ENCODE data around the gene UNC5C. TPM values are rescaled to one million over a fixed set of nuclear protein-coding genes. Genes with fewer than 3 reads are reported as not detected.

The UNC5C gene
- total and polyA plus RNA-seq, 2 of the 8 experiments (the other 6 are each of a cell fraction or from before 2014, with no cell fraction given): 0.30 to 1.3 TPM

DNA sequence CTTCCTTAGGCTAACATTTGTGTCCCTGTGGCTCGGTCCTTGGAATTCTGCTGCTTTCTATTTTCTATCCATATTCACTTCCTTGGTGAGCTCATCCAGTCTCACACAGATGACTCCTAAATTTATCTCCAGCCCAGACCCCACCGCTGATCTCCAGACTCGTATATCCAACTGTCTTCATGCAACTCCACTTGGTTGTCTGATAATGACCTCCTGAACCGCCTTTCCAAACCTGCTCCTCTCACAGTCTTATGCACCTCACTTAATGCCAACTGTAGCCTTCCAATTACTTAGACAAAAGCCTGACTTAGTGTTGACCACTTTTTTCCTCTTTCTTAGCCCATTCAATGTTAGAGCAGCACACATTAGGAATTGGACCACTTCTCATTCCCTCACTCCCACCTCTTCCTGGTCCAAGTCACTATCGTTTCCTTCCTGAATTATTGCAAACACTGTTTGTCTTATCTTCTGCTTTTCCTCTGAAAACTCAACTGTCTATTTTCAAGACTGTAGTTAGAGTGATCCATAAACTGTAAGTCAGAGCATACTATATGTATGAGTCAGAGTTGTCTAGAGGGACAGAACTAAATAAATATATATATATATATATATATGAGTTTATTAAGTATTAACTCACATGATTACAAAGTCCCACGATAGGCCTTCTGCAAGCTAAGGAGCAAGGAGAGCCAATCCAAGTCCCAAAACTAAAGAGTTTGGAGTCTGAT, 292.5 kb downstream of the UNC5C start:
- WGBS, 2 experiments (ENCODE audit: extremely low coverage in 1 of 2, insufficient coverage in 1 of 2, insufficient read length in 1 of 2, insufficient replicate concordance in 2 of 2, low coverage in 1 of 2, low lambda C conversion rate in 2 of 2, missing lambda C conversion rate in 1 of 2): 86% methylated on average over 6 of the region's 6 CpGs; no CpG with 5 or more reads in 1 of the 2 experiments
- Histone ChIP-seq H2AK5ac (ENCODE audit: low read depth, low read length) (no peak overlapping the region), H4K5ac (ENCODE audit: insufficient read length, low read depth, low read length) (no peak overlapping the region), H3K9ac (replicated peaks in 1 of 4; ENCODE audit: extremely low read depth in 1 of 4, low read depth in 3 of 4, low read length in 3 of 4) (no peak overlapping the region), H3K79me1 (ENCODE audit: low read depth, low read length) (no peaks in the 10 kb centered on the region), H3K27ac (ENCODE audit: low read depth, low read length) (no peak overlapping the region), H3K4ac (replicated peaks; ENCODE audit: insufficient read length, low read depth, low read length) (no peak overlapping the region), H2BK120ac (replicated peaks; ENCODE audit: low read depth, low read length) (no peak overlapping the region), H3K27me3 (replicated peaks in 1 of 4; ENCODE audit: control insufficient read depth in 3 of 4, extremely low read depth in 1 of 4, insufficient read depth in 3 of 4, low read length in 3 of 4) (no peaks in the 10 kb centered on the region), H4K8ac (ENCODE audit: extremely low read depth, insufficient read depth, low read length) (no peak overlapping the region), H3K23ac (ENCODE audit: insufficient read length) (no peak overlapping the region), H3K18ac (ENCODE audit: extremely low read depth, low read length) (no peak overlapping the region), H4K20me1 (replicated peaks in 1 of 2; ENCODE audit: control insufficient read depth in 1 of 2, insufficient read depth in 2 of 2, low read length in 2 of 2) (no peaks in the 10 kb centered on the region), H2BK12ac (ENCODE audit: low read depth, low read length) (no peak overlapping the region), H3K4me3 (ENCODE audit: extremely low read depth in 1 of 4, insufficient read depth in 2 of 4, low read depth in 3 of 4, low read length in 4 of 4) (no peak overlapping the region), H3K4me1 (replicated peaks in 1 of 4; ENCODE audit: control insufficient read depth in 3 of 4, insufficient read depth in 4 of 4, low read length in 3 of 4) (no peaks in the 10 kb centered on the region), H2BK15ac (ENCODE audit: low read length) (no peak overlapping the region), H3K36me3 (ENCODE audit: control insufficient read depth in 2 of 4, insufficient read depth in 4 of 4, low read length in 3 of 4) (no peaks in the 10 kb centered on the region), H3K4me2 (ENCODE audit: insufficient read depth in 1 of 2, low read depth in 2 of 2, low read length in 2 of 2) (no peak overlapping the region), H3K14ac (ENCODE audit: insufficient read length) (no peak overlapping the region), H2BK20ac (ENCODE audit: low read length) (no peak overlapping the region), H3K9me3 (ENCODE audit: insufficient read depth in 2 of 2, low read depth in 1 of 2, low read length in 1 of 2) (no peaks in the 10 kb centered on the region), H2BK5ac (ENCODE audit: low read depth, low read length) (no peak overlapping the region), H3K56ac (replicated peaks; ENCODE audit: insufficient read length, low read depth, low read length) (no peak overlapping the region), H3K79me2 (ENCODE audit: control insufficient read depth in 1 of 2, insufficient read depth in 2 of 2, low read length in 2 of 2) (no peaks in the 10 kb centered on the region), H4K91ac (replicated peaks; ENCODE audit: insufficient read length, low read length) (no peak overlapping the region), H3K23me2 (ENCODE audit: low read depth, low read length) (no peaks in the 10 kb centered on the region), H2AFZ (ENCODE audit: low read length) (no peak overlapping the region)
- TF ChIP-seq POLR2A (IDR thresholded peaks at IDR 0.05; ENCODE audit: control extremely low read depth in 1 of 2, low read depth in 2 of 2, low read length in 2 of 2): no peak
- no peak for TF ChIP-seq TBP (IDR thresholded peaks at IDR 0.05; ENCODE audit: low read depth, low read length)
- TF ChIP-seq TCF12 (IDR thresholded peaks at IDR 0.05; ENCODE audit: low read depth, low read length): no peak
- TF ChIP-seq KDM4A (IDR thresholded peaks at IDR 0.05; ENCODE audit: low read depth, low read length, severe bottlenecking): no peak
- no peak for TF ChIP-seq GTF2F1 (IDR thresholded peaks at IDR 0.05; ENCODE audit: borderline replicate concordance, low read depth, low read length)
- TF ChIP-seq RFX5 (IDR thresholded peaks at IDR 0.05; ENCODE audit: borderline replicate concordance, low read depth, low read length): no peak
- no peak for TF ChIP-seq TAF7 (optimal IDR thresholded peaks at IDR 0.05; ENCODE audit: borderline replicate concordance, low read depth, low read length)
- no peak for TF ChIP-seq SIN3A (conservative IDR thresholded peaks at IDR 0.05 in 1 of 2, IDR thresholded peaks at IDR 0.05 in 1 of 2; ENCODE audit: low read depth in 1 of 2, low read length in 2 of 2)
- TF ChIP-seq EP300 (IDR thresholded peaks at IDR 0.05; ENCODE audit: borderline replicate concordance in 1 of 2, low read depth in 2 of 2, low read length in 2 of 2): no peak
- no peak for TF ChIP-seq ASH2L (IDR thresholded peaks at IDR 0.05; ENCODE audit: low read length)
- no peak for TF ChIP-seq POU5F1 (IDR thresholded peaks at IDR 0.05; ENCODE audit: low read depth, low read length)
- TF ChIP-seq SRF (IDR thresholded peaks at IDR 0.05; ENCODE audit: low read depth, low read length): no peak
- no peak for TF ChIP-seq GABPA (IDR thresholded peaks at IDR 0.05; ENCODE audit: borderline replicate concordance, insufficient read depth, low read length)
- no peak for TF ChIP-seq NANOG (IDR thresholded peaks at IDR 0.05; ENCODE audit: insufficient read depth, low read depth, low read length, poor library complexity, severe bottlenecking)
- ChIA-PET POLR2A (ENCODE audit: partially characterized antibody) (no interaction called here), CTCF (ENCODE audit: partially characterized antibody) (no interaction called here)
- no peak for DNase-seq (ENCODE audit: low read depth in 1 of 2, low spot score in 2 of 2)
- FAIRE-seq: no peak
